GM18517 (cell line): ENCODE results near the gene SPATA9.

Experiments
- ATAC-seq: cut with Tn5 transposase; IDR thresholded peaks from one replicate; pipeline ENCODE4 v1.9.1; 2021; ENCODE audit warnings: mild to moderate bottlenecking, moderate library complexity; ENCODE audit not compliant: unreplicated experiment

SPATA9 gene

GRCh38 chr5:95686651-95687050 lies 3.9 kb upstream of the SPATA9 start:
- ATAC-seq: no peak

- ATAC-seq: no peak
Observed at GRCh38 chr5:95684361-95684760, 1.6 kb upstream of the SPATA9 start.

GRCh38 chr5:95673081-95673480 lies 9.7 kb downstream of the SPATA9 start:
- ATAC-seq: no peak

GRCh38 chr5:95672641-95673040 lies 10.2 kb downstream of the SPATA9 start:
- no peak for ATAC-seq

- no peak for ATAC-seq
Observed at GRCh38 chr5:95671826-95672225, 11.0 kb downstream of the SPATA9 start.

GRCh38 chr5:95670568-95670967 lies 12.2 kb downstream of the SPATA9 start:
- ATAC-seq: no peak

- no peak for ATAC-seq
Observed at GRCh38 chr5:95669985-95670384, 12.8 kb downstream of the SPATA9 start.

- ATAC-seq: no peak
Observed at GRCh38 chr5:95669540-95669939, 13.3 kb downstream of the SPATA9 start.

- ATAC-seq: no peak
Observed at GRCh38 chr5:95668728-95669127, 14.1 kb downstream of the SPATA9 start.

- no peak for ATAC-seq
Observed at GRCh38 chr5:95668216-95668615, 14.6 kb downstream of the SPATA9 start.

- no peak for ATAC-seq
Observed at GRCh38 chr5:95667678-95668077, 15.1 kb downstream of the SPATA9 start.

- no peak for ATAC-seq
Observed at GRCh38 chr5:95667061-95667618, 15.7 kb downstream of the SPATA9 start.

- ATAC-seq: no peak
Observed at GRCh38 chr5:95664204-95664786, 18.5 kb downstream of the SPATA9 start.

GRCh38 chr5:95662946-95663345 lies 19.8 kb downstream of the SPATA9 start:
- no peak for ATAC-seq

GRCh38 chr5:95660060-95660459 lies 22.7 kb downstream of the SPATA9 start:
- ATAC-seq: no peak

- ATAC-seq: no peak
Observed at GRCh38 chr5:95655575-95655974, 27.2 kb downstream of the SPATA9 start.

GRCh38 chr5:95654196-95654595 lies 28.6 kb downstream of the SPATA9 start:
- ATAC-seq: no peak

- no peak for ATAC-seq
Observed at GRCh38 chr5:95652849-95653248, 29.9 kb downstream of the SPATA9 start.

GRCh38 chr5:95649842-95650620 lies 32.8 kb downstream of the SPATA9 start:
- no peak for ATAC-seq

- ATAC-seq: no peak
Observed at GRCh38 chr5:95649274-95649673, 33.5 kb downstream of the SPATA9 start.

- no peak for ATAC-seq
Observed at GRCh38 chr5:95647886-95648860, 34.6 kb downstream of the SPATA9 start.
